ENCODE measurements around the gene RAET1G. TPM values are rescaled to one million over a fixed set of nuclear protein-coding genes. Genes with fewer than 3 reads are reported as not detected.
"Not testable (repeated sequence)": the region's sequence is repeated elsewhere in the genome, so short reads cannot be mapped to it uniquely, and the experiment has no call there.

The RAET1G gene
- total RNA-seq, 4 donors from 2014 or later, result not detected

DNA sequence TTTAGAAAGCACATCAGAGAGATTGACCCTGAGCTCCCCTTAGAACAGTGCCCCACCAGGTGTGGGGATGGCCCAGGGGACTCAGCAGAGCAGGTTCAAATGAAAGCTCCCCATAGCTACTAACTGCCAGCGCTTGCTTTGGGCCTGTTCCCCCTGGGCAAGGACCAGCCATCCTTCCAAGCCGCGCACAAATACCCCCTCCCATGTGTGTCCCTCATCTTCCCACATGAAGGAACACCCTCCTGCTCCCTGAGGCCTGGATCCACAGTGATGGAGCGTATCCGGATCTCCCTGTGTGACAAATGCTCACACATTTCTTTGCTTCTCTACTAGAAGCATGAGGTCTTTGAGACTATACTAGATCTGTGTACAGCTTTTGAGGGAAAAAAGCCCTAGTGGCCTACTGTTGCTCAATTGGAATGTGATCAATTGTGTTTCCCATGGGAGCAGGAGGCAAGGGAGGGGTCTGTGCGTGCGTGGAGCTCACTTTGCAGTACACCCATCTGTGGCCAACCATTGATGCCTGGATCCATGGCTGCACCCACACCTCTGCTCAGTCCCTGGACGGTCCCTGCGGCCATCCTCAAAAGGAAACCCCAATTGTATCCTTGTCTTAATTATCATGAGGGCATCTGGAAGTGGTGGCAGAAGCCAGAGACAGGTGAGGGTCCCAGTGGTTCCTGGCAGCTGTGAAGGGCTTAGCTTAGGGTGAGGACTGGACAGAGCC lies 1.4 kb upstream of the RAET1G start:
- DNase-seq, result no peak
- in situ Hi-C loops (cut with MboI; ENCODE audit: low pct_ligation_motif_present in 1 of 4, low pct_unique_long_range_greater_than_20kb in 1 of 4, low sequenced_read_pairs in 3 of 4), result loop anchor here in 3 of 4 donors (5.0 to 10.0 kb wide), 4 partner anchors 80 to 200 kb away; no protein-coding TSS in a partner anchor

DNA sequence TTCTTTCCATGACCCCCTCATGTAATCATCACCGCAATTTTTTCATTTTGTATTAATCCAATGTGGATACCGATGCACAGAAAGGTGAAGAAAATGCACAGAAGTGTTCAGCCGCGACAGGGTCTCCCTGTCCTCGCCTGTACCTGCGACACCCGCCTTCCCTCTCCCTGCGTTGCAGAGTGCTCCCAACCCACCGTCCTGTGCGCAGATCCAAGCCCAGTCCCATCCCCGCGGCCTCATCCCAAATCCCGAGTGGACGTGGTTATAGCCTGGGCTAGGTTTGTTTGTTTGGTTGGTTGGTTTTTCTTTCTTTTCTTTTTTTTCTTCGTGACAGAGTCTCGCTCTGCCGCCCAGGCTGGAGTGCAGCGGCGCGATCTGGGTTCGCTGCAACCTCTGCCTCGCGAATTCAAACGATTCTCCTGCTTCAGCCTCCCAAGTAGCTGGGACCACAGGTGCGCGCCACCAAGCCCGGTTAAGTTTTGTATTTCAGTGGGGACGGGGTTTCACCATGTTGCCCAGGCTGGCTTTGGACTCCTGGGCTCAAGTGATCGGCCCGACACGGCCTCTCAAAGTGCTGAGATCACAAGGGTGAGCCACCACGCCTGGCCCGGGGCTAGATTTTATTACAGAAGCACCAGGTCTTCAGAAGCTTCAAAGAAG lies 536 bp upstream of the RAET1G start:
- Histone ChIP-seq H3K4me3 (peak overlapping the region in 3 of 4 donors; percentile 18 to 56 (median 42)), H3K9me3 (no peaks in the 10 kb centered on the region), H3K27ac (no peak overlapping the region), H3K36me3 (no peaks in the 10 kb centered on the region), H3K4me1 (peaks cover 10 to 33% (median 21%) of the 10 kb centered on the region in 4 donors), H3K27me3 (peaks cover 44% of the 10 kb centered on the region)
- in situ Hi-C loops (cut with MboI; ENCODE audit: low pct_ligation_motif_present in 1 of 4, low pct_unique_long_range_greater_than_20kb in 1 of 4, low sequenced_read_pairs in 3 of 4) (loop anchor here in 3 of 4 donors (5.0 to 10.0 kb wide), 4 partner anchors 79 to 199 kb away; no protein-coding TSS in a partner anchor), intact Hi-C loops (cut with DNase I; ENCODE audit: low total_unique reads) (no loop called here)
- no peak for DNase-seq
- WGBS, 2 donors (ENCODE audit: low coverage in 1 of 2), result 2 to 32% methylated on average over 14 to 33 of the region's 33 CpGs
- no peak for TF ChIP-seq POLR2AphosphoS5 (IDR thresholded peaks at IDR 0.05)

More for the DNA sequence above, 1.4 kb upstream of the RAET1G start:
- 82 to 94% methylated on average over 7 to 9 of the region's 9 CpGs for WGBS, 2 donors (ENCODE audit: low coverage in 1 of 2)
- H3K4me1 ChIP-seq, result peaks cover 10 to 33% (median 21%) of the 10 kb centered on the region in 4 donors
- no peaks in the 10 kb centered on the region for H3K9me3 ChIP-seq
- no peak overlapping the region for H3K4me3 ChIP-seq
- H3K27me3 ChIP-seq, result peaks cover 53% of the 10 kb centered on the region
- no peaks in the 10 kb centered on the region for H3K36me3 ChIP-seq
- no peak for TF ChIP-seq POLR2AphosphoS5 (IDR thresholded peaks at IDR 0.05)
- no peak for TF ChIP-seq EP300 (IDR thresholded peaks at IDR 0.05; ENCODE audit: low read depth)
- TF ChIP-seq POLR2A (IDR thresholded peaks at IDR 0.05), result no peak
- TF ChIP-seq, protein P1, sequence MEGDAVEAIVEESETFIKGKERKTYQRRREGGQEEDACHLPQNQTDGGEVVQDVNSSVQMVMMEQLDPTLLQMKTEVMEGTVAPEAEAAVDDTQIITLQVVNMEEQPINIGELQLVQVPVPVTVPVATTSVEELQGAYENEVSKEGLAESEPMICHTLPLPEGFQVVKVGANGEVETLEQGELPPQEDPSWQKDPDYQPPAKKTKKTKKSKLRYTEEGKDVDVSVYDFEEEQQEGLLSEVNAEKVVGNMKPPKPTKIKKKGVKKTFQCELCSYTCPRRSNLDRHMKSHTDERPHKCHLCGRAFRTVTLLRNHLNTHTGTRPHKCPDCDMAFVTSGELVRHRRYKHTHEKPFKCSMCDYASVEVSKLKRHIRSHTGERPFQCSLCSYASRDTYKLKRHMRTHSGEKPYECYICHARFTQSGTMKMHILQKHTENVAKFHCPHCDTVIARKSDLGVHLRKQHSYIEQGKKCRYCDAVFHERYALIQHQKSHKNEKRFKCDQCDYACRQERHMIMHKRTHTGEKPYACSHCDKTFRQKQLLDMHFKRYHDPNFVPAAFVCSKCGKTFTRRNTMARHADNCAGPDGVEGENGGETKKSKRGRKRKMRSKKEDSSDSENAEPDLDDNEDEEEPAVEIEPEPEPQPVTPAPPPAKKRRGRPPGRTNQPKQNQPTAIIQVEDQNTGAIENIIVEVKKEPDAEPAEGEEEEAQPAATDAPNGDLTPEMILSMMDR (IDR thresholded peaks at IDR 0.05), result no peak
- intact Hi-C loops (cut with DNase I; ENCODE audit: low total_unique reads), result no loop called here
- H3K27ac ChIP-seq, result no peak overlapping the region

- WGBS, 2 donors (ENCODE audit: low coverage in 1 of 2), result 20 to 39% methylated on average over 2 to 5 of the region's 5 CpGs
- Histone ChIP-seq H3K27me3 (peaks cover 35% of the 10 kb centered on the region), H3K4me1 (peaks cover 10 to 33% (median 21%) of the 10 kb centered on the region in 4 donors)
- DNase-seq; H3K36me3 ChIP-seq; H3K4me3 ChIP-seq; H3K9me3 ChIP-seq; H3K27ac ChIP-seq; intact Hi-C loops (cut with DNase I; ENCODE audit: low total_unique reads): not testable (repeated sequence)
- in situ Hi-C loops (cut with MboI; ENCODE audit: low pct_ligation_motif_present in 1 of 4, low pct_unique_long_range_greater_than_20kb in 1 of 4, low sequenced_read_pairs in 3 of 4), result loop anchor here in 3 of 4 donors (5.0 to 10.0 kb wide), 4 partner anchors 77 to 197 kb away; no protein-coding TSS in a partner anchor
Observed at GRCh38 chr6:149922091-149922490, 830 bp downstream of the RAET1G start.

GRCh38 chr6:149921361-149921760 lies 1.6 kb downstream of the RAET1G start:
- in situ Hi-C loops (cut with MboI; ENCODE audit: low pct_ligation_motif_present in 1 of 4, low pct_unique_long_range_greater_than_20kb in 1 of 4, low sequenced_read_pairs in 3 of 4), result loop anchor here in 3 of 4 donors (5.0 to 10.0 kb wide), 4 partner anchors 77 to 197 kb away; no protein-coding TSS in a partner anchor

More at GRCh38 chr6:149921361-149921760, 1.6 kb downstream of the RAET1G start:
- Histone ChIP-seq H3K9me3 (no peaks in the 10 kb centered on the region), H3K27ac (no peak overlapping the region), H3K36me3 (no peaks in the 10 kb centered on the region), H3K4me1 (peaks cover 10 to 31% (median 21%) of the 10 kb centered on the region in 4 donors), H3K4me3 (no peak overlapping the region), H3K27me3 (peaks cover 35% of the 10 kb centered on the region)
- intact Hi-C loops (cut with DNase I; ENCODE audit: low total_unique reads), result no loop called here
- TF ChIP-seq POLR2AphosphoS5 (IDR thresholded peaks at IDR 0.05) (no peak), EP300 (IDR thresholded peaks at IDR 0.05; ENCODE audit: low read depth) (no peak), POLR2A (IDR thresholded peaks at IDR 0.05) (no peak)
- TF ChIP-seq, protein P1 (IDR thresholded peaks at IDR 0.05), result no peak
- WGBS, 2 donors (ENCODE audit: low coverage in 1 of 2), result 85% methylated on average over 6 of the region's 6 CpGs; no CpG with 5 or more reads in 1 of the 2 donors
- no peak for DNase-seq
